ENCODE data around the gene OVOL1. TPM values are rescaled to one million over a fixed set of nuclear protein-coding genes. Genes with fewer than 3 reads are reported as not detected.

Gene OVOL1
- total RNA-seq, 2 experiments from 2014 or later: not detected

DNA sequence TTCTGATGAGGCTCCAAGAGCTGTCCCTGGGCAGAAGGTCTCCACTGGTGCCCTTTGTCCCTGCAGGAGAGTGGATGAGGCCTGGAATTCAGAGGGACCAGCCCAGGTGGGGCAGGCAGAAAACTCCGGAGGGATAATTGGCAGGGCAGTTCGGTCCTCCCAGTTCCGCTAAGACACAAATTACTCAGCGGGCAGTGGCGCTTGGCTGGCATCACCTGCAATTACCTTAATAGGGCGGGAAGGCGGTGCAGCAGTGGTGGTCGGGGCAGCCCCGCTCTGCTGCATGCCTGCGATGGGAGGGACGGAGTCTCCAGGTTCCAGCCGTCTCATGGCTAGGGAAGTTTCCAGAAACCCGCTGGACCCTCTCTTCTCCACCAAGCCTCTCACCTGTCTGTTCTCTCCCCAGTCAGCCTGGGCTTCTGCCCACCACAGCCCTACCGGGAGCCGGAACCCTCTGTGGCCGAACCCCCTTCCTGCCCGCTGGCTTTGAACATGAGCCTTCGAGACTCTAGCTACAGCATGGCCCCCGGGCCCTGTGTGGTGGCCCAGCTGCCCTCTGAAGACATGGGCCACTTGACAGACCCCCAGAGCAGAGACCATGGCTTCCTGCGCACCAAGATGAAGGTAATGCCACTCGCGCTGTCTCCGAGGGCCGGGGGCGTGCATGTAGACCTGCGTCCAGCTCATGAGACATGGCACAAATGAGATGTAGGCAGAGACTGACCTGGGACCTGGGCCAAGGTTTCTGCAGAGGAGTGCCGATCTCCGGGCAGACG is 7.0 kb downstream of the OVOL1 start:
- ChIA-PET CTCF (ENCODE audit: unreplicated experiment) (no interaction called here), POLR2A (no interaction called here)
- H3K27ac ChIP-seq (ENCODE audit: low read depth, low read length, poor library complexity, severe bottlenecking): no peak overlapping the region
- peaks cover 23% of the 10 kb centered on the region for H3K4me1 ChIP-seq (ENCODE audit: insufficient read depth, low read length, poor library complexity, severe bottlenecking)
- no TSS peak for BruUV-seq (replicated peaks)
- H3K9me3 ChIP-seq (ENCODE audit: low read length): no peaks in the 10 kb centered on the region
- H3K9me2 ChIP-seq (ENCODE audit: insufficient read depth, low read length): no peaks in the 10 kb centered on the region
- H3K79me2 ChIP-seq (ENCODE audit: insufficient read depth, low read depth, low read length): no peaks in the 10 kb centered on the region
- DNase-seq (ENCODE audit: low spot score): no peak
- no peaks in the 10 kb centered on the region for H4K20me1 ChIP-seq (ENCODE audit: insufficient read depth, low read length)
- no peak overlapping the region for H3K4me2 ChIP-seq (ENCODE audit: low read length)
- intact Hi-C loops (cut with micrococcal nuclease; ENCODE audit: unreplicated experiment): no loop called here
- H2AFZ ChIP-seq (ENCODE audit: low read length): no peak overlapping the region
- no peak for TF ChIP-seq EZH2phosphoT487 (IDR thresholded peaks at IDR 0.05; ENCODE audit: borderline replicate concordance, low read depth, low read length)
- no peak for TF ChIP-seq CTCF (conservative IDR thresholded peaks at IDR 0.05; ENCODE audit: low read length)
- no peaks in the 10 kb centered on the region for H3K36me3 ChIP-seq (ENCODE audit: insufficient read depth, low read length)
- no peak overlapping the region for H3K4me3 ChIP-seq (ENCODE audit: low read depth, low read length, poor library complexity, severe bottlenecking)

DNA sequence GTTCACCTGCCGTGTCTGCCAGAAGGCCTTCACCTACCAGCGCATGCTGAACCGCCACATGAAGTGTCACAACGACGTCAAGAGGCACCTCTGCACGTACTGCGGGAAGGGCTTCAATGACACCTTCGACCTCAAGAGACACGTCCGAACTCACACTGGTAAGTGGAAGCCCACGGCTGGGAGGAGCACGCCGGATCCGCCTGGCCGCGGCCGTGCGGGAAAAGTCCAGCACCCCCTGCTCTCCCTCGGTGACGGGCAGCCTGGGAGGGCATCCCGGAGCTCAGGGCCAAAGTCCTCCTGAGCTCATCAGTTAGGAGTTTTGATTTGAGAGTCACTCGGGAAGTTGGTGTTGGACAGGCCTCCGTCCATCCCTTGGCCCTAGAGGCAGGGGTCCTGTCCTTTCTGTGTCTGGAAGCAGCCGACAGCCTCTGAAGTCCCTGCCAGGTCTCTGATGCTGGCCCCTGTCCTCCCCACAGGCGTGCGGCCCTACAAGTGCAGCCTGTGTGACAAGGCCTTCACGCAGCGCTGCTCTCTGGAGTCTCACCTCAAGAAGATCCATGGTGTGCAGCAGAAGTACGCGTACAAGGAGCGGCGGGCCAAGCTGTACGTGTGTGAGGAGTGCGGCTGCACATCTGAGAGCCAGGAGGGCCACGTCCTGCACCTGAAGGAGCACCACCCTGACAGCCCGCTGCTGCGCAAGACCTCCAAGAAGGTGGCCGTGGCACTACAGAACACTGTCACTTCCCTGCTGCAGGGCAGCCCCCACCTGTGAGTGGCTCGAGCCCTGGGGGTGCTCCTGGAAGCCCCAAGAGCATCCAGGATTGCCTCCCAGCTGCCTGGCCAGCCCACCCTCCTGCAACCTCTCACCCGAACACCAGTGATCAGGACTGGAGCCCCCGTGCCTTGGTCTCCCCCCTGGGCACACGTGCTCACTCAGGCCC is 8.0 kb downstream of the OVOL1 start:
- H4K20me1 ChIP-seq (ENCODE audit: insufficient read depth, low read length): no peaks in the 10 kb centered on the region
- H3K36me3 ChIP-seq (ENCODE audit: insufficient read depth, low read length): no peaks in the 10 kb centered on the region
- CTCF ChIA-PET (ENCODE audit: unreplicated experiment): no interaction called here
- BruUV-seq (replicated peaks): no TSS peak
- no peaks in the 10 kb centered on the region for H3K9me2 ChIP-seq (ENCODE audit: insufficient read depth, low read length)
- TF ChIP-seq EZH2phosphoT487 (IDR thresholded peaks at IDR 0.05; ENCODE audit: borderline replicate concordance, low read depth, low read length) (no peak), CTCF (conservative IDR thresholded peaks at IDR 0.05; ENCODE audit: low read length) (no peak)
- H3K9me3 ChIP-seq (ENCODE audit: low read length): no peaks in the 10 kb centered on the region
- H3K4me1 ChIP-seq (ENCODE audit: insufficient read depth, low read length, poor library complexity, severe bottlenecking): peaks cover 14% of the 10 kb centered on the region
- H3K79me2 ChIP-seq (ENCODE audit: insufficient read depth, low read depth, low read length): no peaks in the 10 kb centered on the region
- H3K4me3 ChIP-seq (ENCODE audit: low read depth, low read length, poor library complexity, severe bottlenecking): no peak overlapping the region
- DNase-seq (ENCODE audit: low spot score): no peak
- POLR2A ChIA-PET: no interaction called here
- H2AFZ ChIP-seq (ENCODE audit: low read length): no peak overlapping the region
- intact Hi-C loops (cut with micrococcal nuclease; ENCODE audit: unreplicated experiment): no loop called here
- no peak overlapping the region for H3K27ac ChIP-seq (ENCODE audit: low read depth, low read length, poor library complexity, severe bottlenecking)
- no peak overlapping the region for H3K4me2 ChIP-seq (ENCODE audit: low read length)

Data from OCI-LY7 (cell line).